NCI-H1105 treated with DMSO at 0.1 percent for 48 hours (cell line): ENCODE data around the gene DIAPH3.
A peak's percentile ranks its signal among the peaks of the same experiment; 100 is the strongest.

Experiments
- DNase-seq: peaks from one replicate; lab custom pipeline; 2025; lab: John Stamatoyannopoulos, UW

DIAPH3 gene

DNA sequence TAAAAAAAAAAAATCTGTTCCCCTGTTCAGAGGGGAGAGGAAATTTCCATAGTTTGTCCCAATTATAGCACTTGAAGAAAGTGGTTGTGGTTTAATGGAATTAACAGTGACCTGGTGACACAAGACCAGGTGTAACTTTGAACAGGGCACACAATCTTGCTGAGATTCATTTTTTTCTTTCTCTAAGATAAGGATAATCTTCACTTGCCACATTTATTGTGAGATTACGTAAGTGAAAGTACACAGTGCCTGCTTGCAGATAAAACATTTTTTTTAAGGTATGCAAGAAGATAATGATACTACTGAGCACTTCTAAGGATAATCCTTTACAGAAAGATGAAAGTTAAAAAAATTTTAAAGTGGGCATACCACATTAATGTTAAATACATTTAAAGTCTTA lies 448.1 kb downstream of the DIAPH3 start:
- DNase-seq = no peak

DNA sequence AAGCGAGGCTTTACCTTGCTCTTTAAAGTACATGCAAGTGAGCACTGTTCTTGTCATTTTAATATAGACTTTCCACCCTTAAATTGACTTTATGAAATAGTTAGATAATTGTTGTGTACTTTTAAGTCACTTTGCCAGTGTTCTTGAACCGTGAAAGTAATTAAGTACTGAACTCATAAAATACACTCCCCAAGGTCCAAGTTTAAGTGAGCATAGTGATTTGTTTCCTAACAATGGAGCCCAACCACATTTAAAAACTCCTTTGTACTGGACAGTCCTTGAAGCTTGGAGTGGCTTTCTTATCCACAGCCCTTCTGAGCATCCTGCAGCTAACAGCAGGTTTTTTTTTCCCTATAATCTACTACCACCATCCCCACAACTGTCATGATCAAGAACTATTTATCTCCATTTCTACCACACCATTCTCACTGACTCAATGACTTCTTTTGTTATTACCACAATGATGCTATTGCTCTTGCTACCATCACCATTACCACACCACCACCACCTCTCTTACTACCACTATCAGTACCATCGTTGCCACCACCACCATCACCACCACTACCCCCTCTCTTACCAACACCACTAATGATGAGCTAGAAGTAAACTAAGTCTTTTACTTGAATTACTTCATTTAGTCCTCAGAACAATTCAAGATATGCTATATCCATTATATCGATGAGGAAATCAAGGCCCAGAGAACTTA lies 452.6 kb downstream of the DIAPH3 start:
- DNase-seq = no peak

DNA sequence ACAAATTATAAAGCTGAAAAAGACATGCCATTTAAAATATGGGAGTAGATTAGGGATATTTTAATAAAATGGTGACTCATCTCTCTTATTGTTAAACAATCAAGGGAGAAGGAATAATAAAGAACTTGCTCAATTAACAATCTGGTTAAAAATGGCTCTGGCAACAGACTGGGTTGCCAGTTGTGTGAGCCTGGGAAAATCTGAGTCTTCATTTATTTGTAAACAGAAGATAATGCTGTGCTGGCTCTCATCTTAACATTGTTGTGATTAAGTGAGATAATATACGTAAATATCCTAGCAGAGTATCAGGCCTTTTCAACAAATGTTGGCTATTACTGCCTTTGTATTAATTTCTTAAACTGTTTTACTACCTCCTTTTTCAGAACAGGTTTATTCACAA lies 453.3 kb downstream of the DIAPH3 start:
- DNase-seq = no peak

DNA sequence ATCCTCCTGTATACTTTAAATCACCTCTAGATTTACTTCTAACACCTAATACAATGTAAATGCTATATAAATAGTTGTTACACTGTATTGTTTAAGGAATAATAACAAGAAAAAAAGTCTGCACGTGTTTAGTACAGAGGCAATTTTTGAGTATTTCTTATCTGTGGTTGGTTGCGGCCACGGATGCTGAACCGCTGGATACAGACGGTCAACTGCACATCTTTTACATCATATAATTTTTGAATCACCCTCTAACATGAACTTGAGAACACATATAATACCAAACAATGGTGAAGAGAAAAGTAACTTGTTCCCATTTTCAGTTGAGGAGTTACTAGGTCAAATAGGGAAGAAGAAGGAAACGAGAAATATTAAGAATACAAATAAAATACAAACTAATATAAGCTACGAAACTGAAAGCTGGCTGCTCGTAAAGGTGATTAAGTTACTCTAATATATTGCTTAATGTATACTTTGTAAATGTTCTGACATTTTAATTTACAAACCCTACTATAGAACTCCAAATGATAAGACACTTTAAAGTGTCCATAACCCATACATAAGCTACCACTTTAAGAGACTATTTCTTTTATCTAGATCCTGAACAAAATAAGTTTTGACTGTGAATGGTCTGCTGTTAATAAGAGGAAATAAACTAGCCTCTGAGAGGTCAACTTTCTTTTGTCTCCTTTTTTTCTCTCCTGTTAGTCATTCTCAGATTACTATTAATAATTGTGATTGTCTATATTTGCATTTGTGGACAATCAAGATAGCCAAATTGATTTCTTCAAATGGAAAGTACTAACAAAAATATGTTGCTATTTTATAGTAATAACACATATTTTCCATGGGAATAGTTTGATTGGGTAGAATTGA lies 457.4 kb downstream of the DIAPH3 start:
- no peak for DNase-seq

DNA sequence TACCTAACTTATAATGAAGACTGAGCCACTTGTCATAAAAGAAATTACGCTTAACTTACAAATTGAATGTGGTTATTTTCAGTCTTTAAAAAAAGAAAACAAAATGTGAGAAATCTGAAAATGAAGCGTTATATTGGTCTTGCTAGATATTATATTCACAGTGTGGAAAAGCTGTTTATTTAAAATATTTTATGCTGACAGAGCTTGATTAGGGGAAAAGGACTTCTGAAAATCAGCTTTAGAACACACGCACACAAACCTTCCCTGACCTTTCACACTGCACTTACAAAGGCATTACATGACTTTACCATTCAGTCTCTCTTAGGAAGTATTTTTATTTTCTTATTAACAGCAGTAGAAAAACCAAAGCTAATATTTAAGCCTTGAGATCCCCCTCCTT lies 461.5 kb downstream of the DIAPH3 start:
- DNase-seq = no peak

DNA sequence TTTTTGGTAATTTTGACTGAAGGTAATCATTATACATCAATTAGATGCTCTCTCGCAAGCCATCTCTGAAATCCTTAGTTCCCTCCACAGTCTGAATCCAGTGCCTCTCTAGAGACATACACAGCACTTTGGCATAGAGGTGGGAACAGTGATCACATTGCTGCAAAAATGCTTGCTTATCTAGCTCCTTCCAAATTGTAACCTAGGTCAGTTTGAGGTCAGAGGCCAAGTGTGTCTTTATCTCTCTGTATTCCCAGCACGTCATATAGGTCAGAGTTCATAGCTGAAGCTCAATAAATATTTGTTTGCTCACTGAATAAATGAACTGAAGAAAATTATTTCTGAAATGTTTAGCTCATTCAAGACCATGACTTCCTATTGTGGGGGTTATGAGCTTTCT lies 462.5 kb downstream of the DIAPH3 start:
- no peak for DNase-seq

DNA sequence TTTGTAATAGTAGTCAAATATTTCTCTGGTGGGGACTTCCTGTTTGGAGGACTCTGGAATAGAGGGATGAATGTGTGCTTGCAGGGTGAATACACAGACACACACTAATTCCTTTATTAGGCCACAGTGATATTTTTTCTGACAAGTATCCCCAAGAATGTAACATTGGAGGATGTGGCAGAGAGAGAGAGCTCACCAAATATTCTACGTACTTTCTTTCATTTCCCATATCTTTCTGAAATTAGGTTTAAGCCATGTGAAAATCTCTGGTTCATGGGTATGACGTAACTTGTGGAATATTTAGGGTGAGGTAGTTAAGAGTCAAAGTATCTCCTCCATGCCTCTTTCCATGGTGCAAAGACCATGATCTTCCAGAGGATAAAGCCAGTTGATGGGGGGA lies 463.4 kb downstream of the DIAPH3 start:
- no peak for DNase-seq

DNA sequence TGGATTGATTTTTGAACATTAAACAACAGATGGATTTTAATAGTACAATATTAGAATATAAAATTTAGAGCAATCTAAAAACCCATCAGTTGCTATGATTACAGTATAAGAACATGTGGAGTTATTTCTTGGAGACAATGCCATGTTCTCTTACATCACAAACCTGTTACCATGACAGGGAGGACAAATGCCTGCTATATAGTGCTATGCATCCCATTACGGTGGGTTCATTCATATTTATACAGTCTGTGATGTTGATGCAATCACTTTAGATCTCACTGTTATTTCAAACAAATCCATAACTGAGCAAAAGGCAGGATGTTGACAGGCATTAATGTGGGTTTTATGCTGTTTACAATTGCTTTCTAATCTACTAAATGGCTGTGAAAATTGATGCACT lies 467.5 kb downstream of the DIAPH3 start:
- DNase-seq = no peak

DNA sequence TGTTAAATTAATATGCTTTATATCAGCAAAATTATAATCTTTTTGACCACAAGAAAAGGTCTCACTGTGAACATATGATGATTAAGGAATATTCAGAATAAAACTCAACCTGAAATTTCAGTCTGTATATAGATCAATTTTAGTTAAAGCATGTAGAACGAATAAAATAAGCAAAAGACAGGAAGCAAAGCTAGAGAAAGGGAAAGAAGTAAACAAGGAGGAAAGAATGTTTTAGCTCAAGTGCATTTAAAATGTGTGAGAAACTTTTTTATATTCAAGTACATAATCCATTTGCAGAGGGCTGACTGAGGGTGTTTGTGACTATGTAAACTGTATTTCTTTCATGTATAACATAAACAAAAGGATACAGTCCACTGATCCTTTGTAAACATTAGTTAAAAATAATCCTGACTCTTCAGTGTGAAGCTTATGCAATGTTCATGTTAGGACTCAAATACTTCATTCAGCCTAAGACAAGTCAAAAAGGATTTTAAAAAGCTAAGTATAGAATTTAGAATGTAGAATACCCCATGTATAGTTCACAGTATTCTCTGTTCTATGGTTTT lies 472.1 kb downstream of the DIAPH3 start:
- no peak for DNase-seq

DNA sequence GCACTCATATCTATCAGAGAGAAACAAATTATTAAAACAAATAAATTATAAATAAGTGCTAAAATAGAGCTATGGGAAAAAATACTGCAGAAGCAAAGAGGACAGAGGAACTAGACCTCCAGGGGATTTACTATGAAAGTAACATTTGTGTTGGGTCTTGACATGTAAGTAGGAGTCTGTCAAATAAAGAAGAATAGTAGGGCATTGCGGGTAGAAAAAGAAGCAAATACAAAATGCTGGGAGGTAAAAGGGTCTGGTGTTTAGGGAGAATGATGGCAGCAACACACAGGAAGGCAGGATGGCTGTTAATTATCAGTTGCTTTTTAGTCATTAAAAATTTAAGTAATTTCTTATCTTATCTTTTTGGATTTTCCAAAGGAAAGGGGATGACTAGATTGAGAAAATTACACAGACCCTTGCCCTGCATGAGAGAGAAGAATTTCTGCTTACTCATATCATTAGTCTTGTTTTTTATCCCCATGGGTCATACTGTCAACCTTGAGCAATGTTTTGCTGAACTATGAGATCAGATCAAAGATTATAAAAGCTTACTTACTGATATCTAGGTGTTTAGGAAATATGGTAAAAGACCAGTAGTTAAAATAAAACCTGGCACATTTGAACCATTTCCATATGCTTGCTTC lies 472.7 kb downstream of the DIAPH3 start:
- DNase-seq = no peak

DNA sequence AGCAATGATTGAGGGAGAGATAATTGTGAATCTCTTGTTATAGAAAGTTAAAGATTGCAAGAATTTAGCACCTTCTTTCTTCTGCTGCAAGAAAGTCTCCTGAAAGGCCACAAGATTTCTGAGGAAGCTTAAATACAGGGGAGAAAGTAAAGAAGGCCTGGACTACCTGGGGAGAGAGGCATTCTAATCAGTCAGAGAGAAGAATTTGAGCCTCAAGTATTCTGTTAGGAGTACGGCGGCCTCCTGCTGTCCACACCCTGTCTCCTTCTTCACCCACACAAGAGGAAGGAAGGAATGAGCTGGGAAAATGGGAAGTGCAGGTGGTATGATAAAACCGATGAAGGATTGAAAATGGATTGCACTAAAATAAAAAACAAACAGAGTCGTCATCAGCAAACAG lies 474.7 kb downstream of the DIAPH3 start:
- no peak for DNase-seq

DNA sequence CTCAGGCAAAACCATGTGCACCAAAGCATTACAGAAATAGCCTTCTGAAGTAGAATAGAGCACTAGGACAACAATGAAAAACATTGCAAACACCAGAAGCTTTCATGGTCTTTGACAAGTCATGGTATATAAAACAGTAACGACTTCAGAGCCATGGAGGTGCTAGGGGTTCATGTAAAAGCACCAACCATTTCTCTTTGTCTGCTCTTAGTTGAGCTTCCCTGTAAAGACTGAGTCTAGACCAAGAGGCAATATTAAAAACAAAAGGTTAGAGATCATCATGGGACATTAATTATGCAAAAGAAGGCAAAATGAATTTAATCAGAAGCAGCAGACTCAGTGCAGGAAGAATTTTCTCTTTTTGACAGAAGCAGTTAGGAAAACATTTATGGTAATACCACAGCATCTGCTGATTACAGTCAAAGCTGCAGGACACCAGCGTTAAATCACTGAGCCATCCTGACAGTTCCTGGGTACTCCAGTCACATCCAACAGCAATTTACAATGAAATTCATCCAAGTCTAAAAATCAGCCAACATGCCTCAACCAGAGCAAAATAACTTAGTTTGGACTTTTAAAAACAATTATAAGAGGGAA lies 476.8 kb downstream of the DIAPH3 start:
- no peak for DNase-seq

DNA sequence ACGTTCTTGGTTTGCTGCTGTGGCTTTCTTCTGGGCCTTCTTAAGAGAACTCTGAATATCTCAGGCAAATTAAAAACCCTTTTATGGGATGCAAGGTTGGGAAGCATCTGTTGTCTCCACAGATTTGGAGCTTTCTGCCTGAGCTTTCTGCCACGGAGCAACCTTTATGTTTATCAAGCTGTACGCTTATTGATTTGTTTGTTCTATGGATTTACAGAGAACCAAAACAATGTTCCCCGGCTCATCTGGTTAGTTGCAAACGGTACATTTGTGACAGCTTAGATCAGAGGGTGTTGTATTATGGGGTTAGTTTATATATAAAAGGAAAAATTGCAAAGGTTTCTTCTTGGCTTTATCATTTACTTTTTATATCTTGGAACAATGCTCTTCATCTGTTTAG lies 479.6 kb downstream of the DIAPH3 start:
- no peak for DNase-seq

DNA sequence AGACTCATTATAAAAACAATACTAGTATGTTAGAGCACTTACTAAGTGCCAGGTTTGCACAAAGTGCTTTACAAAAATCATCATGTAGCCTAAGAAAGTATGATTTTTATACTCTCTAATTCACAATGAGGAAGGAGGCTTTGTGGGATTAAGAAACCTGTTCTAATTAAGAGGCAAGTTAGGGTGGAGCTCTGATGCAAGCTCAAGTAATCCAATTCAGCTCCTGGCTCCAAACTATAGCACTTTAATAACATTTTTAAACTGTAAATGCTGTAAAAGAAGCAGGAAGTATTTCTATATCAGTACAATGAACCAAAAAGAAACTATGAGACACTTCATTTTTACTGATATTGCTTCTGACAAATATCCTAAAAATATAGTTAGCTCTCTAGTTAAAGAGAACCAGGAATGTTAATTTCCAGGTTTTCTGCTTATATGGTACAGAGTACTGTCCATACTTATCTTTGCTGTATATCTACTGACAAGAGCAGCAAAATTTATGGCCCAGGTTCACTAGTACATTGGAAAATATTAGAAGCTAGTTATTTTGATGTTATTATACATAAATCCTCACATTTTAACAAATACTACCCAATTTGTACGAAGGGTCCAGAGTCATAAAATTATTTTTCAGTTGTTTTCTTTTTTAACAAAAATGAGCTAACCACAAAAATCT lies 482.0 kb downstream of the DIAPH3 start:
- no peak for DNase-seq

DNA sequence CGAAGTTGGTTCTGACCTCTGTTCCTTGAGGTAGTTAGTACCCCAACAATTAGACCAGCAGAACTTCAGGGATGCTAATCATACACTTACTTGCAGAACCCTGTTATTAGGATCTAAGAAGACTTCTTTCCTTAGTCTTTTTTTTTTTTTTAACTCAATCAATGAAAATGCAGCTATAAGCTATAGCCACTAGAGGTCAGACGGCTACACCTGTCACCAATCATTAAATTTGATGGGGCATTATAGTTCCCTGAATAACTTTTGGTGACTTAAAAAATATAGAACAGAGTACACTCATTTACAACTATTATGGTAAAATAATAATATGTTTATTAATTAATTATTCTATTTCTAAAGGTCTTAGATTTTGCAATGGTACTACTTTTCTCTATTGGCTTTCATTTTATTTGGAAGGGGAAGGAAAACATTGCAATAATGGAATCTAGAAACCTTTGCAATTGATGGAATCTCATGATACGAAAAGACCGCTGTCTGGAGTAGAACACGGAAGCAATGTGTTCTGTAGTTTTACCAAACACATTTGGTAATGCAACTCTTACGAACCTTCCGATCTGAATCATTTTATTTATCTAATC lies 483.2 kb downstream of the DIAPH3 start:
- DNase-seq = peak; percentile 64

DNA sequence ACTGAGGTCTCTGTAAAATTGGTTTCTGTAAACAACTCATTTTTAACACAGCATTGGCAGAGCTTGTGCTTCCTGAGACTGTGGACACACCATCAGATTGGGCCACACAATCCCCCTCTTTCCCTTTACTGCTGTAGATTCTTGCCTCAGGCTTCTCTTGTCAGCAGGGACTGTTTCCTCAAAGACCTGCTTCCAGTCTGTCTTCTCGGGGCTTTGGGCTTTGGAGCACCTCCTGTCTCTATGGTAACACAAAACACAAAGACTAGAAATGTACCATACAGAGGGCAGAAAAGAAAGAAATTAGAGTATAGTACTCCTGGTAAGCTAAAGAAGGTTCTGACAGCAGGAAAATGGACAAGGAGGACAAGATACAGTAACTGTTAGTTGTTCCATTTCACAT lies 484.5 kb downstream of the DIAPH3 start:
- DNase-seq = no peak

DNA sequence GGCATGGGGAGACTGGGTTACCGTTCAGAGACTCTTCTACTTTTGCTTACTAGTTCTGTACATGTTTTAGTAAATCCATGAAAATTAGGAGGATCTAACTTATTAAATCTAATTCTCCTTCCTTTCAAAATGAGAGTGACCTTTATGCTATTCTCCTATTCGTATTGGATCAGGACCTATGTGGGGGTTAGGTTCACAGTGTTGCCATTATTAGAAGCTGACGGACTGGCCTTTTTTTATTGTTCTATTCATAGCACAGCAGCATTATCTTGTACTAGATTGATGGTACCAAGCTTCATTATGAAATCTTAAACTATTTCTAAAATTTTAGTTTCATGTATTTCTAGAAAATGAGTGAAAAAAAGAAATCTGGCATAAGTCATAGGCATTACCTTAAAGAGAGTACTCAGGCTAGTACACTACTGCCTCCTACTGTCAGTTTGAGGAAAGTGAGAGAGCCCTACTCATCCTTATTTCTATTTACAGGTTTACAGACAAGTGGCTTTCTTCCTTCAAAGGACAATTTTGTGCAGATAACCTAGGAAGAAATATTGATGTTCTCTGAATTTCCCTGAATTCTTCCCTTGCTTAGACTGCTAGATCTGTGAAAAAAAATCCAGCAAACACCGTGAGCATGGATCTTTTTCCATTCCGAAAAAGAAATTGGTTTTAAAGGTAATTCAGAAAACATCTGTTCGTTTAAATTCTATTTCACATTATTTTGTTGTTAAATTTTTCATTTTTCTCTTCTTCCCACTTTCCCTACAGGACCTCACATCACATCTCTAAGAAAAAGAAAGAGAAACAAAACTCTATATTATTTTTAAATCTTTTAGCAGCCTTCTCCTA lies 485.5 kb downstream of the DIAPH3 start:
- peak; percentile 60 for DNase-seq

DNA sequence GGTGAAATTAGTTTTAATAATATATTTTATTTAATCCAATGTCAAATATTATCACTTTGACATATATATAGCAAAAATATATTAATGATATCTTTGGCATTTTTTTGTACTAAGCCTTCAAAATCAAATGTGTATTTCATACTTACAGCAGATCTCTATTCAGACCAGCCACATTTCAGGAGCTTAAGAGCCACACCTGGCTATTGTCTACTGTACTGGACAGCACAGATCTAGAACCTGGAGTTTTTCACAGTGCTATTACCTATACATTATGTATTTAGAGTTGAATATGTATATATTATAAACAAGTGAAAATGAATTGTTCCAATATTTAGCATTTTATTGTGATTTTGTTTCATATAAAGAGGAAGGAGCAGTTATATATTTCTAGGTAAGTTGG lies 486.3 kb downstream of the DIAPH3 start:
- DNase-seq = no peak

DNA sequence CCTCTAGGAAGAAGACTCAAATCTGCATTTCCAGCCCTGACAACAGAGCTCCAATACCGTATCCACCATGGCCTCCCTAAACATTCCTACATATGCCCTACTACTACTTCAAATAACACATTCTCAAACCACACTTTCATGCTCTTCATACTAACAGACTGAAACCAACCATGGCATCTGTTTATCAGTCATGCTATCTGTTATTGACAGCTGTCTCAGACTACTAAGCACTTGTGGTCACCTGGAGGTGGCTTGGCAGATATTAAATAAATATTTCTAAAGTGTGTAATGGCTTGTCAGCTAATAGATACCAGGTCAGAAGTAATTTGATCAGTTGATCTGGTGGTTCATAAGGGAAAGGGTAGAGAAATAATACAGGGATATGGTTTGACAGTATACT lies 489.1 kb downstream of the DIAPH3 start:
- no peak for DNase-seq

DNA sequence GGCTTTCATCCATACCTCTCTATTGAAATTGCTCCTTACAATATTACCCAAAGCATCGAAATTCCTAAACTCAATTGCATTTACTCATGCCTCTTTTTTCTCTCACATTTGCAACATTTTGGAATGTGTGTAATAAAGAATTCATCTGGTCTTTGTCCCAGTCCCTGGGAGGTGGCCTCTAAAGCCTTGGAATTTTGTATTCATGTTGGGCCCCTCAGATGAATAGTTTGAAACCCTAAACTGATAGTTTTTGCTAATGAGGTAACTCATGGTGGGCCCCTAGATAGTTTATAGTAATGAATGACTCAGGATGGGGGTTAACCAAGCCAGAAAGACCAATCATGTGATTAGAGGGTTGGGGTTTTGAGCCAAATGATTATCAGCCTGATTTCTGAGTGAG lies 490.4 kb downstream of the DIAPH3 start:
- no peak for DNase-seq
